ENCODE measurements around the gene NEDD4.
"Not testable (repeated sequence)": the region's sequence is repeated elsewhere in the genome, so short reads cannot be mapped to it uniquely, and the experiment has no call there.

NEDD4 gene

DNA sequence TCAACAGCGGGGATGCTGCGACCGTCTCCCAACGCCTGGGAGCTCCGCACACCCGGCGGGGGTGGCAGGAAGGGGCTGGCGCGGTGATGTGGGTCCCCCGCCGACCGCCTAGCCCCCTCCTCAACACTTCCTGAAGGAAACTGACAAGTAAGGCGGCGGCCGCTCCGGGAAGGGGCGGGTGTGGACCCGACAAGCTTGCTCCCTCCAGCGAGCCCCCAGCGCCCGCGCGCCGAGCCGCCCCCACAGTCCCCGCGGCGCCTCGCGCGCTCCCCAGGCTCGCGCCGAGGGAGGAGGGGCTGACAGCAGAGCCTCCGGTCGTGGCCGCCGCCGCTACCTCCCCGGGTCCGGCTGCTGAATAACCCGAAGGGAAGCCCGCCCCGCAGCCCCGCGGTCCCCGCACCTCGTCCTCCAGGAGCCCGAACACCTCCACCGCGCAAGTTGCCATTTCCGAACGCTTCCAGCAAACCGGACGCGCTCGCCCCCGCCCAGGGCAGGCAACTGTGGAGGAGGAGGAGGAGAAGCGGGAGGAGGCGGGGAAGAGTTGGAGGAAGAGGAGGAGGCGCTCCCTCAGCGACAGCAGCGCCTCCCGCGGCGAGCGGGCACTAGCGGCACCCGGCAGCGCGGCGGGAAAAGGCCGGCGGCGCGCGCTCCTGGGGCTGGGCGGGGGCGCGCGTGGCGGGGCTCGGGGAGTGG is at the start of gene NEDD4:
Gene NEDD4 (minus strand): TSS at position 502 of the 693 bp plus-strand sequence. CDS start 57 bp downstream, at position 445.
- peak; percentile 83 for DNase-seq

DNA sequence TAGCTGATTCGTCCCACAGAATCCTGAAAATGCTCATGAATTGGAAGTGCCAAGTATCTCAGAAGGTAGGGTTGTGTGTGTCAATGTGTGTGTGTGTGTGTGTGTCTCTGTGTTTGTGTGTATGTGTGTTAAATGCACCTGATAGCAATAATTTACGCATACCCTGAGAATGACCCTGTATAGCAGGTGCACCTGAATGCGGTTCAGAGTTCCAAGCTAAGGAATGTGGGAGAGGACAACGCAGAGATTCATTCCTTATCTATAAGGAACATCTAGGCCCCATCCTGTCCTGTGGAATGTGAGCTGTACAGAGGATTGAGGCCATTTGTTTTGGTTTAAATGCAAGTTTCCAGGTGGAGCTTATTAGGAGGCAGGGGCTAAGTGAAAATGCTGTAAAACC is 49.1 kb upstream of the NEDD4 start:
- DNase-seq = no peak

DNA sequence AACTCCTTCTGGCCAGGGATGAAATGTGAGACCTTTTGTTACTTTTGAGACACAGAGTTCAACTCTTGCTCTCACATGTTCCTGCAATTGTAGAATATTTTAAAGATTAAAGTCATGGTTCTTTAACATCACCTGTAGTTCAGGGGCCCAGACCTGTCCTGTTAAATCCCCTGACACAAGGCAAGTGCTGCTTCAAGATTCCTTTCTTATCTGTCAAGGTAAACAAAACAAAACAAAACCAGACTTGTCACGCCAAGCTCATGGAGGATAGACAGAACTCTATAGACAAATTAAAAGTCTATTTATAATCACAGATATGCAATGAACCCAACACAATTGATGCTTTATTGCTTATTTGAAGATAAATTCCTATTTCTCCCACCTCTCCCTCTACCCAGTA is 48.6 kb upstream of the NEDD4 start:
- no peak for DNase-seq

DNA sequence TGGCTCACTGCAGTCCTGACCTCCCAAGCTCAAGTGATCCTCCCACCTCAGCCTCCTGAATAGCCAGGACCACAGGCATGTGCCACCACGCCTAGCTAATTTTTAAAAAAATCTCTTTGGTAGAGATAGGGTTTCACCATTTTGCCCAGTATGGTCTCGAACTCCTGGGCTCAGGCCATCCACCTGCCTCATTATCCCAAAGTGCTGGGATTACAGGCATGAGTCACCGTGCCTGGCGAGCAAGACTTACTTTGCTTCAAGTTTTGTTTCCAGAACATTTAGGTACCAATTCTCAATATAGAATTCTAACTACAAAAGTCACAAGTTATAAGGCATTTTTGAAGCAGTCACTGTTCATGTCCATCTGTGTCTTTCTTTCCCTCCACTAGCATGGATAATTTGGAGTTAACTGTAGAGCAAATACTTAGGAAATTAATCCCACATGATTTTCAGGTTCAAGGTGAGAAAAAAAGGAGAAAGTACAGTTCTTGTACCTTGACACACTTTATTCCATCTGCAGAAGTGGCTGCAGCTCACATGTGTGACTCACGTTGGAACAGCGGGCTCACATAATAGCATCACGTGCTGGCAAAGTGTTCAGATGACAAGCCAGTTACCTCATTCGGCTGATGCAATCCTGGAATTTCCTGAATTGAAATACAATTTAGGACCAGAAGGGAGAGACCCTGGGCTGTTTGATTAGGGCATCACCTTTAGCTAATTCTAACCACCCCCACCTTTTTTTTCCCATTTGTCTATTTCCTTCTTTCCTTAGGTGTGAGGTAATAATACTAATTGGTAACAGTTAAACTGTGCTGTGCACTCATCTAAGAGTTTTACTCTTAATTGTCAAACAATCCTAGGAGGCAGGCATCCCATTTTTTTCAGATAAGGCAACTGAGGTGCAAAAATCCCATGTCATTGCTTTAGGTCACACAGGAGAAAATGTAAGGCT is 46.9 kb upstream of the NEDD4 start:
- DNase-seq = no peak

DNA sequence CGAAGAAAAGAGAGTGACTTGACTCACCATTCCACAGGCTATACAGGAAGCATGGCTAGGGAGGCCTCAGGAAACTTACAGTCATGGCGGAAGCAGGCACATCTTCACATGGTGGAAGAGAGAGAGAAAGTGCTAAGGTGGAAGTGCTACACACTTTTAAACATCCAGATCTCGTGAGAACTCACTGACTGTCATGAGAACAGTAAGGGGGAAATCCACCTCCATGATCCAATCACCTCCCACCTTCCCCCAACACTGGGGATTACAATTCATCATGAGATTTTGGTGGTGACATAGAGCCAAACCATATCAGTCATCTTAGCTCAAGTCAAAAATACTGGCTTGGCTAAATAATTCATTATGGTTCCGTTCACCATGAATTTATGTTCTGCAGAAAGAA is 45.3 kb upstream of the NEDD4 start:
- DNase-seq = no peak

DNA sequence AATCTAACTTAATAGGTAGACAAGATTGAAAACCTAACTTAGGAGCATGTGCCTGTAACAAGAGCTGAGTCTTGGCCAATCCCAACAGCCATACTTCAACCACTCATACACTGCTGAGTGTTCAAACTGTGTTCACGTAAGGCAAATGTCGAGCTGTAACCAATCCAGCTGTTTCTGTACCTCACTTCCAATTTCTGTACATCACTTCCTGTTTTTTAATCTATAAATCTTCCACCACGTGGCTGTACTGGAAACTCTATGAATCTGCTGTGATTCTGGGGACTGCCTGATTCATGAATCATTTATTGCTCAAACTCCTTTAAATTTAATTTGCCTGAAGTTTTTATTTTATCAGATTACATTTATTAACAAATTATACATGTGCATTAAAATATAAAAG is 44.6 kb upstream of the NEDD4 start:
- DNase-seq = no peak

DNA sequence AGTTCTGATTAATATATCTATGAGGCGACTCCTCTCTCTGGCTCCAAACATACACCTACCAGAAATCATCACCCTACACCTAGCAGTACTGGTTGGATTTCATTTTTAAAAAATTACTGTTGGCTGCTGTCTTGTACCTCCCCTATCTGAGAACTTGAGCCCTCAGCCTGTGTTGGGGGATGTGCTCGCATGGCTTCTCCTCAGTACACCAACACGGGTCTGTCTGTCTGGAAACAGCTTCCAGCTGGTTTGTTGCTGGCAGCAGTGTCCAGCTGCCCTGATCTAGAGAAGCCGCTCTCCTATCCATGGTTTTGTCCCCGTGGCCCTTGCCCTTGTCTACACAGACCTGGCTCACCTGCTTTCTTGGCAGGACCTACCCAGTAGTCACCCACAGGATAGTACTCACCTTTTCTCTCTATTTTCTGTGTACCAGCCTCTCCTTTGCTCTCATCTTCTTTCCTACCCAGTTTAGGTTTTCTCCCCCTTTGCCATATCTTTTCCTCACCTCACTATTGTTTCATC is 43.2 kb upstream of the NEDD4 start:
- DNase-seq = no peak

DNA sequence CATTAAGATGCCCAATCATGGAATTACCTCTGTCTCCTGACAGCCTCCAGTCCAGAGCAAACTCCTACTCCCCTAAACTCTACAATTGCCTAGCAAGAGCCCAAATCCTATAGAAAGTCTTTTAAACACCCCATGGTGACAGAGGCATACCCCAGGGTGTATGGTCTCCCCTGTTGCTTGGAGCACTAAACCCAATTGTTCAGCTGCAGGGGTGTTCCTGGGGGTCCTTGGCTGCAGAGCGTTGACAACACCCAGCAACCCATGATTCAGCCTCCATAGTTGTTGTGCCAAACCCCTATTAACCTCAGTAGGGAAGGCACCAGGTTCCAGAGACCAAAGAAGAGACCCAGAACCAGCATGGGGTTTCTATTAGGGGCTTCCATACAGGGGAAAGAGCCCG is 41.8 kb upstream of the NEDD4 start:
- no peak for DNase-seq

DNA sequence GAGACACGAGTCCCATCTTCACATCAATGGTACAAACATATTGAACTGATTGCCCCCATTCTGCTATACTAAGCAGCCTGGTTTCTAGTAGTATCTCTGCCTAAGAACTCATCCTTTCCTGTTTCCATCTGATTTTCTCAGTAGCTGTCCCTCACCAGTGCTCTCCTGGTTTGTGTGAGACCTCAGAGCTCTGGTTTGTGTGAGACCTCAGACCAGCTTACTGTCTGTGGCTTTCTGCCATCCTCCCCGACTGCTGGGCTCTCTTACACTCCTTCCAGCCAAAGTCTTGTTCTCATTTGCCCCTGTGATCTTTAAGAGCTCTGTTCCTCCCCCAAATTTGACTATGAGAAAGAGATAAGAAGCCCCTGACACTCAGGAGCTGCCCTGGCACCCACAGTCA is 41.1 kb upstream of the NEDD4 start:
- no peak for DNase-seq

DNA sequence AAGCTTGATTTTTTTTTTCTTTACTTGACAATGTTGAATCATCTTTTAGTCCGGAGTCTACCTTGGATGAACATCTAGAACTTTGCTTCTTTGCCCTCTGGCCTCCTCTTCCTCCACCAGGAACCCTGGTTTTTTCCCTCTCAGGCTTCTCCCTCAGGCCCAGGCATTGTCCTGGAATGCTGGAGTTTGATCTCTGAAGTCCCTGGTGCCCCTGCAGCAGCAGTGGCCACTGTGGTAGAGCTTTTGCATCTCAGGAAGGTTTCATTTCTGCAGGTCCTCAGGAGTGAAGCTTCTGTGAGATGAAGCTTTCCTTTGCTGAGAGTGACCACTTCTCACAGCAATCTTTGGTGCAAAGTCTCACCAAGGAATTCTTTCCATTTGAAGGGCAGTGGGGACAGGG is 39.0 kb upstream of the NEDD4 start:
- DNase-seq = no peak

DNA sequence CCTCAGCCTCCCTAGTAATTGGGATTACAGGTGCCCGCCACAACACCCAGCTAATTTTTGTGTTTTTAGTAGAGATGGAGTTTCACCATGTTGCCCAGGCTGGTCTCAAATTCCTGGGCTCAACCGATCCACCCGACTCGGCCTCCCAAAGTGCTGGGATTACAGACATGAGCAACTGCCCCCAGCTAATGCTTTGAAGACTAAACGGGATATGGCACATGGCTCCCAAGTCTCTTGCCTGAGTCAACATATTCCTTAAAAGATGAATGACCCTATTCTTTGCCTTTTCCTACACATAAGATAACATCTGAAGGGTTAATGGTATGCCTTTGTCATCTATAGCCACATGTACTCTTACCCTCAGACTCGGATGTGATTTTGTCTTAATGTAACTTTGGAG is 38.4 kb upstream of the NEDD4 start:
- DNase-seq = no peak

DNA sequence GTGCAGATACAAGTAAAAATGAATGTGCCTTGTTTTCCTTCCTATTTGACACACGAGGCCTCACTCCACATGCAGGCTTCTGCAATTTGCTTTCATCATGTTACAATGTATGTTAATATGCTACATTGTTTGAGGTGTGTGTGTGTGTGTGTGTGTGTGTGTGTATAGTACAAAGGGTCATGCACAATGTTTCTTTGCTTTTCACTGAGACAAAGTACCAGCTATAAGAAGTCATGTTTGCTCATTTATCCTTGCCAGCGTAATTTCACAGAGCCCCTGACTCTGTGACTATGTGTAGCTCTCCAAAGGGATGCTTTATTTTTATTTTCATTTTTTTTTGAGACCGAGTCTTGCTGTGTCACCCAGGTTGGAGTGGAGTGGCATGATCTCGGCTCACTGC is 38.0 kb upstream of the NEDD4 start:
- DNase-seq = no peak

DNA sequence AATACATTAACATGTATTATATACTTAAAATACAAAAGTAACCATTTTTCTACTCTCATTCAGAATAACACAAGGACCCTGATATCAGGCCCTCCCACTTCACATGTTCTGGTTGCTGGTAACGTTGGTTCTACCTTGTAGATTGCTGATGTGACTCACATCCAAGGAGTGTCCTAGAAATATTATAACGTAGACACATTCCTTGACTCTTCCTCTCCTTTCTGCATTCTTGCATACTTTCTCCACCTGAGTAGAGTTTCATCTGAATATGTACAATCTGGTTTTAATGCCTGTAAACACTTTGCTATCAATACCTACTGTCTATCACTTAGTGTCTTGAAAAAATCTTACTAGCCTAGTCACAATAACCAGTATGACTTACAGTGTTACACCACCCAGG is 35.0 kb upstream of the NEDD4 start:
- no peak for DNase-seq

DNA sequence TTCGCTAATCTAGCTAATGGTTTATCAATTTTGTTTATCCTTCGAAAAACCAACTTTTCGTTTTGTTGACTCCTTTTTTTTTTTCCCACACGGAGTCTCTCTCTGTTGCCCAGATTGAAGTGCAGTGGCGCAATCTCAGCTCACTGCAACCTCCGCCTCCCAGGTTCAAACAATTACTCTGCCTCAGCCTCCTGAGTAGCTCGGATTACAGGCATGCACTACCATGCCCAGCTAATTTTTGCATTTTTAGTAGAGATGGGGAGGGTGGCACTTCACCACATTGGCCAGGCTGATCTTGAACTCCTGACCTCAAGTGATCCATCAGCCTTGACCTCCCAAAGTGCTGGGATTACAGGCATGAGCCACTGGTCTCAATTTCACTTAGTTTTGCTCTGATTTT is 29.7 kb upstream of the NEDD4 start:
- DNase-seq = not testable (repeated sequence)

DNA sequence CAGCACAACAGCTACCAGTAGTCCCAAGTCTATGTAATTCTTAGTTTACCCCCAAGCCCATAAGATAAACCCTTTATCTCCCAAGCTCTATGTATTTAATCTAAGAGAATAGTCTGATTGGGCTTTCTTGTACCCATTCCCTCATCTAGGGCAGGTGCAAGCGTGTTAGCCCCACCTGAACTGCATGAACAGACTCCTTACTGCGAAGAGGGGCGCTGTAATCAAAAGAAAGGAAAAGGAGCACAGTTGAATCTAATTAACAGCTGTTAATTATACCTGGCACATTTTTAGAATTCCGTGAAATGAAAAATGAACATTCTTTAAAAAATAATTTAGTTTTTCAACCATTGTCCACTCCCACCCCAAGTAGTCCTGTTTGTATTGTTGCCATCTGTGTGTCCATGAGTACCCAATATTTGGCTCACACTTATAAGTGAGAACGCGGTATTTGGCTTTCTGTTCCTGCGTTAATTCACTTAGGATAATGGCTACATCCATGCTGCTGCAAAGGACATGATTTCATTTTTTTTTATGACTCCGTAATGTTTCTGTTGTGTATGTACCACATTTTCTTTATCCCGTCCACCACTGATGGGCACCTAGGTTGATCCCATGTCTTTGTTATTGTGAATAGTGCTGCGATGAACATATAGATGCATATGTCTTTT is 26.5 kb upstream of the NEDD4 start:
- DNase-seq = no peak

DNA sequence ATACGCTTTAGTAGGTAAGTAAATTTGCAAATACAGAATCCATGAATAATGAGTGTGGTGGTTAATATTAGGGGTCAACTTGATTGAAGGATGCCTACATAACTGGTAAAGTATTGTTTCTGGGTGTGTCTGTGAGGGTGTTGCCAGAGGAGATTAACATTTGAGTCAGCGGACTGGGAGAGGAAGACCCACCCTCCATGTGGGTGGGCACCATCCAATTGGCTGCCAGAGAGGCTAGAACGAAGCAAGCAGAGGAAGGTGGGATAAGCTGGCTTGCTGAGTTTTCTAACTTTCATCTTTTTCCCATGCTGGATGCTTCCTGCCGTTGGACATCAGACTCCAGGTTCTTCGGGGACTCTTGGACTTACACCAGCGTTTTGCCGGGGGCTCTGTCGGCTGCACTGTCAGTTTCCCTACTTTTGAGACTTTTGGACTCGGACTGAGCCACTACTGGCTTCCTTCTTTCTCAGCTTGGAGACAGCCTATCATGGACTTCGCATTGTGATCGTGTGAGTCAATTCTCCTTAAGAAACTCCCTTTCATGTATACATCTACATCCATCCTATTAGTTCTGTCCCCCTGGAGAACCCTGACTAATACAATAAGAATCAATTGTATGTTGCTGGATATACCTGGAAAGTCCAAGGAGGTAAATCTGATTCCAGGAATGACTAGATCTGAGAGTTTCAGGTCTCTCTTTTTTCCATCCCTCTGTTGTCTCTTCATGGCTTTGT is 25.8 kb upstream of the NEDD4 start:
- DNase-seq = no peak

DNA sequence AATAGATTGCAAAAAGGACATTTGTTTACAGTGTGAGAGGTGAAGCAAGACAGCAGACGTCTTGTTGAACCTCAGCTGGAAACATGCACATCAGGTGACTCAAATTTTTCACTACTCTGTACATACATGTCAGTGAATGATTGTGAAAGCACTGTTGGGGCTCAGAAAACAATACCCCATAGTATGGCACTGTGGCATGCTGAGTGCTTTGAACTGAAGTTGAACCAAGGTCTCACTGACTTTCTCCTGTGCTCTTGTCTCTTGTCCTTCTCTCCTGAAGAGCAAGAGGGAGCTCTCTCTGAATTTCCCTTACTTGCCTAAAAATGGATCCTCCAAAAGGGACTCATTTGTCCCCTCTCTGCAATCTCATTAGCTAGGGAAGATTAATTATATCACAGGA is 24.5 kb upstream of the NEDD4 start:
- DNase-seq = no peak

DNA sequence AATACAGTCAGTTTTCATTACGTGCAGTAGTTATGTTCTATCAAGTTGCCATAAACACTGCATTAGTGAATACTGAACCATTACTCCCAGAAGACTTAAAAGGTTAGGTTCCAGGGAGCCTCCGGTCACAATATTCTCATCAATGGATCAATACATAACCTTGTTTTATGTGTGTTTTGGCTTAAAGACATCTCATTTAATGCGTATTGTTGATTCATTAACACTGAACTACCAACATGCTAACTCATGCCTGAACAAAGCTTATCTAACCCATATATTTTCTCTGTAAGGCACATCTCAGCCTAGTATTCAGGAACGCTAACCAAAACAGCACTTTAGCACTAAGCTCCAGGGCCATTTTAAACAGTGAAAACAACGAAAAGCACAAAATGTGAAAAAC is 24.1 kb upstream of the NEDD4 start:
- no peak for DNase-seq

DNA sequence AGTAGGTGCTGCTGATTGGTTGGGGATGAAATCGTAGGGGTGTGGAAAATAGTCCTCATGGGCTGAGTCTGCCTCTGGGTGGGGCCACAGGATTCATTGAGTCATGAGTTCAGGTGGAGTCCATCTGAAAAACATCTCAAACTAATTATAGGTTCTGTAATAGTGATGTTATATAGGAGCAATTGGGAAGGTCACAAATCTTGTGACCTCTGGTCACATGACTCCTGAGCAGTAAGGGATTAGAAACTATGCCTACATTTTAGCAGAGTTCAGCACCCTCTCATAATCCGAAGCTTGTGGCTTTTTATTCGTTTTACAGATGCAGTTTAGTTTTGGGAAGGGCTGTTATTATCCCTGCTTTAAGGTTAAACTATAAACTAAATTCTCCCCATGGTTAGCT is 22.9 kb upstream of the NEDD4 start:
- no peak for DNase-seq

DNA sequence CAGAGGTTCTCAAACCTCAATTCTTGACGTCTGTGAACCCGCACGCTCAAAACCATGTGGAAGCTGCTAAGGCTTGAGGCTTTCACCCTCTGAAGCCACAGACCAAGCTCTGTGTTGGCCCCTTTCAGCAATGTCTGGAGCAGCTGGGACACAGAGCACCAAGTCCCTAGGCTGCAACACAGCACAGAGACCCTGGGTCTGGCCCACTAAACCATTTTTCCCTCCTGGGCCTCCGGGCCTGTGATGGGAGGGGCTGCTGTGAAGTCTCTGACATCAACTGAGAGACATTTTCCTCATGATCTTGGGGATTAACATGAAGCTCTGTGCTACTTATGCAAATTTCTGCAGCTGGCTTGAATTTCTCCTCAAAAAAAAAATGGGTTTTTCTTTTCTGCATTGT is 21.3 kb upstream of the NEDD4 start:
- DNase-seq = no peak

DNA sequence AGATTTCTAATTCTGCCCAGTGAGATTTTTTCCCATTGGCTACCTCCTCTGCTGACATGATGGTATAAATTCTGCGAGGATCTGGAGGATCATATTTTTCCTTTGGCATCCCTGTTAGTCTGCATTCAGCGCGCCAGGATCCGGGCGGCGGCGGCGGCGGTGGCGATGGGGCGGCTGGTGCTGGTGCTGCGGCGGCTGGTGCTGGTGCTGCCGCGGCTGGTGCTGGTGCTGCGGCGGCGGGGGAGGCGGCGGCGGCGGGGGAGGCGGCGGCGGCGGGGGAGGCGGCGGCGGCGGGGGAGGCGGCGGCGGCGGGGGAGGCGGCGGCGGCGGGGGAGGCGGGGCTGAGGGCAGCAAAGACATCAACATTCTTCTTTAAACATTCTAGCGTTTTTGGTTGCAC is 13.6 kb upstream of the NEDD4 start:
- not testable (repeated sequence) for DNase-seq

DNA sequence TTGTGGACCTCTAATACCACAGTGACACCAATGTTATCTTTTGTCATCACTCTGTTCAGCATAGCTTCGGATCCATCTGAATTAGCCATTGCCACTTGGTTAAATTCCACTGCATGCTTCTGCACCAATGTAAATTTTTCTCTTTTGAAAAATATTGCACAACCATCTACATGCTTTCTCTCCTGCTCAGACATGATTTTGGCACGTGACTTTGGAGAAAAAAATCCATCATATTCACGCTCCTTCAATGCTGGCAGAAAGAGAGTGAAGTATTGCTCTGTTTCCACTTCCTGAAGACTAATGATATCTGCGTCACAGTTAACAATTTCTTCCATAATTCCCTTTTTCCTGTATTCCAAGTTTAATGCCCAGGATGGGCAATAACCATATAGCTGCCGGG is 13.0 kb upstream of the NEDD4 start:
- DNase-seq = not testable (repeated sequence)

DNA sequence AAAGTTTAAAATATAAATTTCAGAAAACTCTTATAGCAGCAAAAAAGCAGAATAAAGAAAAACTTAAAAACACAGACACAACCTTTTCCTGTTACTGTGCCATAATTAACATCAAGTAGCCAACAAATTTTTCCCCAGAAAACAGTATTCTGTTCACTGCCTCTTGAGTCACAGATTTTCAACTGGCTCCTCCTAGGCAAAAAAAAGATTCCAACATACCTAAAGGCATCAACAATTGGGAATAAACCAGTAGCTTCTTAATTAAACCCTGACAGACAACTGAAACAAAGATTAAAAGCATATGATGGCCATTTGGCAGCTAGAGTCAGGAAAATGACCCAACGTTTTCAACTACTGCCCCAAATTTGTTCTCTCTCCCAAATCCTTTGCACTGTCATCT is 10.9 kb upstream of the NEDD4 start:
- DNase-seq = not testable (repeated sequence)
